ENCODE results near the gene POLR3H. TPM values are rescaled to one million over a fixed set of nuclear protein-coding genes. Genes with fewer than 3 reads are reported as not detected.
"Not testable (repeated sequence)": the region's sequence is repeated elsewhere in the genome, so short reads cannot be mapped to it uniquely, and the experiment has no call there.

The POLR3H gene, protein sequence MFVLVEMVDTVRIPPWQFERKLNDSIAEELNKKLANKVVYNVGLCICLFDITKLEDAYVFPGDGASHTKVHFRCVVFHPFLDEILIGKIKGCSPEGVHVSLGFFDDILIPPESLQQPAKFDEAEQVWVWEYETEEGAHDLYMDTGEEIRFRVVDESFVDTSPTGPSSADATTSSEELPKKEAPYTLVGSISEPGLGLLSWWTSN
- total RNA-seq, result 10 to 100 TPM; 75.9 to 78.9 TPM

DNA sequence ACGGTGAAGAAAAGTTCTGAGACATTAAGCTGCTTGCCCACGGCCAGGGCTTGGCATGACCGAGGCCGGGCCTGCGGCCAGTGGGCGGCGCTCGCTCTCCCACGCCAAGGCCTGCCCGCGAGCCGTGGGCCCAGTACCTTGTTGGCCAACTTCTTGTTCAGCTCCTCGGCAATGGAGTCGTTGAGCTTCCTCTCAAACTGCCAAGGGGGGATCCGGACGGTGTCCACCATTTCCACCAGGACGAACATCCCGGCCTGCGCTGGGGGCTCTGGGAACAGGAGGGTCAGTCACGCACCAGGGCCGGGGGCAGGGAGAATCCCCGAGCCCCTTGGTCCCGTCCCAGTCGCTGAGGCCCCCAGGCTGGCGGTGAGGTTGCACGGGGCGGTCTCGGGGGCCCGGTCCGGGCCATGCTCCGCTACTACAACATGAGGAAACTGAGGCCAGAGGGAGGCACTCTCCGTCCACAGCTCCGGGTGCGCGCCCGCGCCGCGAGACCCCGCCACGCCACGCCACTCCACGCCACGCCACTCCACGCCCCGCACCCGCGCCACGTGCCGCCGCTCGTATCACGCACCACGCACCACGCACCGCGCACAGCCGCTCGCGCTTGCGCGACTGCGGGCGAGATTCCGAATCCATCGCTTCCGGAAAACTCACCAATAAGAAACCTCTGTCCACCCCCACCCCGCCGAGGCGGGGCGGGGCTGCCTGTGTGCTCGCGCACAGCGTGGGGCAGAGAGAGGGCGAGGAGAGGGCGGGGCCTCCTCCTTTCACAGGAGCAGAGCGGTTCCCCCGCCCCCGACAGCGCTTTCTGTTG, at the start of gene POLR3H:
POLR3H (minus strand) TSS at position 617 of the 817 bp plus-strand sequence; CDS start at position 248, 369 bp downstream.
- ChIA-PET POLR2A (interaction anchor here (0.5 to 1.4 kb wide), 6 partner anchors 19 to 257 kb away, joined by 3 to 5 read pairs (median 3); partner anchors contain the start of genes ACO2, PHF5A and PMM1), CTCF (interaction anchor here (0.7 to 2.4 kb wide), 3 partner anchors 9 to 50 kb away, joined by 3 to 15 read pairs (median 3); no protein-coding TSS in a partner anchor)

DNA sequence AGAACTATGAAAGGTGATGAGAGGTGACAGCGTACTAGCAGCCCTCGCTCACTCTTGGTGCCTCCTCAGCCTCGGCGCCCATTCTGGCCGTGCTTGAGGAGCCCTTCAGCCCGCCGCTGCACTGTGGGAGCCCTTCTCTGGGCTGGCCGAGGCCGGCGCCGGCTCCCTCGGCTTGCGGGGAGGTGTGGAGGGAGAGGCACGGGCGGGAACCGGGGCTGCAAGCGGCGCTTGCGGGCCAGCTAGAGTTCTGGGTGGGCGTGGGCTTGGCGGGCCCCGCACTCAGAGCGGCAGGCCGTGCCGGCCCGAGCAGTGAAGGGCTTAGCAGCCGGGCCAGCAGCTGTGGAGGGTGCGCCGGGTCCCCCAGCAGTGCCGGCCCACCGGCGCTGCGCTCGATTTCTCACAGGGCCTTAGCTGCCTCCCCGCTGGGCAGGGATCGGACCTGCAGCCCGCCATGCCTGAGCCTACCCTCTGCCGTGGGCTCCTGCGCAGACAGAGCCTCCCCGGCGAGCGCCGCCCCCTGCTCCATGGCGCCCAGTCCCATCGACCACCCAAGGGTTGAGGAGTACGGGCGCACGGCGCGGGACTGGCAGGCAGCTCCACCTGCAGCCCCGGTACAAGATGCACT, 49.2 kb upstream of the POLR3H start:
- POLR2A ChIA-PET, result interaction anchor here (1.3 kb wide), 1 partner anchor 11 kb away, joined by 5 read pairs; no protein-coding TSS in a partner anchor
- CTCF ChIA-PET, result interaction anchor here (1.2 kb wide), 1 partner anchor 50 kb away, joined by 3 read pairs; no protein-coding TSS in a partner anchor

DNA sequence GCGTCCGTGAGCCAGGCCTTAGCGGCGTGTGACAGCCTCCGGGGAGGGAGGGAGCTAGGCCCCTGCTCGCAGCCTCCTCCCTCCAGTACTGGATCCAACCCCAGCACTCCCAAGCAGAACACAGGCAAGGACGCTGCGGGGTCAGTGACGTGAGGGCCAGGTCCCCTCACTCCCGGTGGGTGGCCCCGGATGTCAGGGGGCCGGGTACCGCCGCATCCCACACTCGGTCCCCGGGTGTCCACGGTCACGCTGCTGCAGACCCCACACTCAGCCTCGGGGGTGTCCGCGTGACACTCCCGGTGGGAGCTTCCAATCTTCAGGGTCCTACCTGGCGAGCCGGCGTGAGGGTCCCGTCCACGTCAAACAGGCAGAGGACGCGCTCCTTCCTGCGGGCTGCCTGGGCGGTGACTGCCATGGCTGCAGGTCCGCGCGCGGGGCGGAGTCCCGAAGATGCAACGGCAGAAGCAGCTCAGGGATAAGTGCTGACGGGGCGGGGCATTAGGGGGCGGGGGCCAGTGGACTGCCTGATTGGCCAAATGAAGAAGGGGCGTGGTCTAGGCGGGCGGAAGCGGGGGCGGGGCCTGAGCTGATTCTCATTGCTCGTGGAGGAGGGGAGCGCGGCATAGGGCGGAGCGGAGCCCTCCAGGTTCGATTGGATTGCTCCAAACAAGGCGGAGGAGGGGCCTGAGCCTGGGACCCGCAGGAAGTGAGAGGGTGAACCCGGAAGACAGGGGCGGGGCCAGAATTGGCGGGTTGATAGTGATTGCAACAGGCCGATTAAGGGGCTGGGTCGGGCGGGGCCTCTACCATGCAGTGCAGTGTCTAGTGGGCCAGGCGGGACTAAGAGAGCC, 45.3 kb upstream of the POLR3H start, which contains the start of gene PMM1:
PMM1 (minus strand) TSS at position 450 of the 851 bp plus-strand sequence; CDS start at position 415, 35 bp downstream.
- POLR2A ChIA-PET, result interaction anchor here (0.6 to 3.5 kb wide), 15 partner anchors 15 to 1686 kb away, joined by 3 to 40 read pairs (median 4); partner anchors contain the start of genes ACO2, DESI1, PHF5A and POLR3H
- CTCF ChIA-PET, result interaction anchor here (0.6 to 0.9 kb wide), 5 partner anchors 15 to 186 kb away, joined by 3 to 5 read pairs (median 3); partner anchors contain the start of genes DESI1 and XRCC6

DNA sequence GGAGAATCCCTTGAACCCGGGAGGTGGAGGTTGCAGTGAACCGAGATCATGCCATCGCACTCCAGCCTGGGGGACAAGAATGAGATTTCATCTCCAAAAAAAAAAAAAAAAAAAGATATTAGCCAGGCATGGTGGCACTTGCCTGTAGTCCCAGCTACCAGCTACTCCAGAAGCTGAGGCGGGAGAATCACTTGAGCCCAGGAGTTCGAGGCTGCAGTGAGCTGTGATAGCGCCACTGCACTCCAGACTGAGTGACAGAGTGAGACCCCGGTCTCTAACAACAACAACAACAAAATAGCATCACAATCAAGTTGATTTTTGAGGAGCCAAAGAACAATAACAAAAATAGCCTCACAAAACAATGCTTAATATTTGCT, 43.1 kb upstream of the POLR3H start:
- POLR2A ChIA-PET, result interaction anchor here (0.6 to 0.7 kb wide), 2 partner anchors 141 to 516 kb away, joined by 4 to 12 read pairs; no protein-coding TSS in a partner anchor
- CTCF ChIA-PET, result no interaction called here

DNA sequence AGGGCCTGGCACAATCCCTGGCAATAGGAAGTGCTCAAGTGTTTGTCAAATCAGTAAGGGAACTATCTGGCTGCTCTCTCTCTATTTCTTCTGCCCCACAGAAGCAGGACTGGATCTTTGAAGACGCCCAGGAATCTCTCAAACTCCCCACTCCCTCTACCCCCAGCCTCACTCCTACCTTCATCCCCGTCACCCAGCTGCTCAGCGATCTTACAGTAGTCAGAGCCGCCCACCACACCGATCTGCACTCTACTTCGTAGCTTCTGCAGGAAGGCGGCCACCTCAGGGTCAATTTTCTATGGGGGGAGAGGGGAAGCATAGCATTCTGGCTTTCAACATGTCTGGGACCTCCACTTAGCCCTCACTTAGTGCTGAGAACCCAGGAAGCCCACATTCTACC, 41.6 kb upstream of the POLR3H start:
- POLR2A ChIA-PET, result no interaction called here
- CTCF ChIA-PET, result no interaction called here

DNA sequence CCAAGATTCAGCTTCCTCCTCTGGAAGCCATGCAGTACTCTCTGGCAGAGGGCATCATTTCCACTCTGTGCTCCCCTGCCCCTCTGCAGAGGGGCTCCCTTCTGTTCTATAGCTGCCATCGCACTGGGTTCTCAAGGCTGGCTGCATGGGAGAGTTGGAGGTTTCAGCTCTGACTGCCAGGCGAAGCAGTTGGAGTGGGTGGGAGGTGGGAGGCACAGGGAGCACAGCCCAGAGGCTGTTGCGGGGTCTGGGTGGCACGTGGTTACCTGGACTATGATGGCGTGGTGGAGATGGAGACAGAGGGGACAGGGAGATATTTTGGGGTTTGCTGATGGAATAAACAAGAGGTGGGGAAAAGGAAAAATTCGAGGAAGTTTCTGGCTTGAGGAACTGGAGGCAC, 40.6 kb upstream of the POLR3H start:
- ChIA-PET CTCF (no interaction called here), POLR2A (interaction anchor here (0.5 to 0.6 kb wide), 2 partner anchors 19 to 273 kb away, joined by 3 to 6 read pairs; no protein-coding TSS in a partner anchor)

DNA sequence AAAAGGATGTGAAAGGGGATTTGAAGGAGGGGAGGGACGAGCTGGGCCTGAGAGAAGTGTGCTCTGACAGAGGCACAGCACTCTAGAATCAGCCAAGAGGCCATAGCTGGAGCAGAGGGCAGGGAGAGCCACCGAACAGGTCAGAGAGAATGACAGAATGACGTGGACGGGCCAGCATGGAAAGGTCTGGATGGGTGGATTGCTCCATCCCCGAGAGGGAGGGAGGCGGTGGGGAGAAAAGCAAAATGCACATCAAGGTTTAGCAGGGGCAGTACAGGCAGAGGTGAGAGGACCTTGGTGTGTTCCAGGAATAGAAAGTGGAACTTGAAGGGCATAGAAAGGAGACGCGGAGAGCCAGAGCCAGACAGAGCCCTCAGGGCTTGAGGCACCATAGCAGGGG, 38.4 kb upstream of the POLR3H start:
- POLR2A ChIA-PET, result no interaction called here
- CTCF ChIA-PET, result no interaction called here

DNA sequence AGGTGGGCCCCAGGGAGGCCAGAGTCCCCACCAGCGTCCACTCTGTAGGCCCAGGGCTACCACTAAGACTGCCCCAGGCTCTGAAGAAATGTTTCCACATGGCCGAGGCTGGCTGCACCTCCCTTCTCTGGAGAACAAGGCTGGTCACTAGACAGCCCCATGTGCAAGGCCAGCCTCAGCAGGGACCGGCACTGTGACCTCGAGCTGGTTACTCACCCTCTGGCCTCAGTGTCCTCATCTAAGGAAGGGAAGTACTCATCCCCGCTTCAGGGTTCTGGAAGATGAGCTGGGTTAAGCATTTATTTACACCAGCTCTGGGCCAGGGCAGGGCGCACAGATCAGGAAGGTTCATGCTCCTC, 35.7 kb upstream of the POLR3H start:
- POLR2A ChIA-PET, result interaction anchor here (0.7 kb wide), 1 partner anchor 48 kb away, joined by 3 read pairs; no protein-coding TSS in a partner anchor

DNA sequence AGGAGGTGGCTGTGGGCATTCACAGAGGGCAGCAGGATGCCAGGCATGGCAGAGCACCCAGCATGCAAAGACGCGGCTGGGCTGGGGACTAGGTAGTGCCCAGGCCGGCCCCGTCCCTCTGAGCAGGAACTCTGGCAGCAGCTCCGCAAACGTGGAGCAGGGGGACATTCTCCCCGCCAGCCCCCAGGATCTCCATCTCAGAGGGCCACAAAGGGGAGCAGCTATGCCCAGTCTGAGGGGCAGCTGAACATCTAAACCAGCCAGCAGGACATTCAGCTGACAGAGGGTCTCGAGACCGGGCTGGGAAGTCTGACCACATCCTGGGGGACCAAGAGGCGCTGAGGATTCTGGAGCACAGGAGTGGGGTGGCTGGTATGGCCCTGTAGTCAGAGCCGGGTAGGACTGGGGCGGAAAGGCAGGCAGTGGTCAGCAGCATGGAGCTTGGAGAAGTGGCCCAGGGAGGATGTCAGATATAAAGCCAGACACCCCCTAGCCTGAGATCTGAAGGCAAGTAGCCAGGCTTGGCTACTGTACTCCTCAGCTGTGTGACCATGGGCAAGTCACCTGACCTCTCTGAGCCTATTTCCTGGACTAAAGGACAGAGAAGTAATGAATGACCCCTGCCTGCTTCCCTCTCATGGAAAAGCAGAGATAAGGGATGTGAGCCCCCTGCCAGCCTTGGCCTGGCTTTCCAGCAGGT, 35.2 kb upstream of the POLR3H start:
- ChIA-PET POLR2A (interaction anchor here (0.7 kb wide), 1 partner anchor 48 kb away, joined by 3 read pairs; no protein-coding TSS in a partner anchor), CTCF (no interaction called here)

More for the DNA sequence above, 35.7 kb upstream of the POLR3H start:
- CTCF ChIA-PET, result interaction anchor here (0.6 kb wide), 1 partner anchor 19 kb away, joined by 3 read pairs; the partner anchor contains the start of gene CSDC2

DNA sequence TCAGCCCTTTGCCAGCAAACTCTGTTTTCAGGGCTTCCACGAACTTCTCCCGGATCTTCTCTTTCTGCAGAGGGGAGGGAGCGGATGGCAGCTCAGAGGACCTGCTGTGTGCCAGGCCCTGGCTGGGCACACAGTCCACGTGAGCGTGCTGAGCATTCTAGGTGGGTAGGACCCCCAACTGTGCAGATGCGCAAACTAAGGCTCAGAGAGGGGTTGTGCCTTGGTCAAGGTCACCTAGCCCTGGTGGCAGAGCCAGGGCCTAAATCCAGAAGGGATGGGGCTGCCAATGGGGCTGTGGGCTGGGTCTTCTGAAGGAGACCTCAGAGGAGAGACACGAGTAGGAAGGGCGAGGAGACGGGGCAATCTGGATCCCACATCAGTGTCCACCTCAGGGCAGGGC, 34.5 kb upstream of the POLR3H start:
- POLR2A ChIA-PET, result no interaction called here

DNA sequence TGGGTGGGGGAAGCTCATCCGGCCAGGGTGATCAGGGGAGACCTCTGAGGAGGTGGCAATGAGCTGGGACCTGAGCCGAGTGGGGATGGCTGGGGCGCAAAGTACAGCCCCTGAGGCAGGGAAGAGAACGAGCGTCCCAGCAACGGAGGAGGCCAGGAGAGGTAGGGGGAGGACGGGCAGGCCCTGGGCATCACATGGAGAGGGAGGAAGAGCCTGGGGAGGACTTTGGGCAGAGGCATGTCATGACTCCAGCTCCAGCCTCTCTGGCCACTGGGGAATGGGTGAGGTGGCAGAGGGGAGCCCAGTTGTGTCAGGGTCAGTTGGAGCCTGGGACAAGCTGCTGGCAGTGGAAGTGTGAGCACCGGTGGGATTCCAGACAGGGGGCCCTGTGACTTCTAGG, 33.8 kb upstream of the POLR3H start:
- CTCF ChIA-PET, result no interaction called here
- POLR2A ChIA-PET, result no interaction called here

More for the DNA sequence above, 34.5 kb upstream of the POLR3H start:
- CTCF ChIA-PET, result no interaction called here

DNA sequence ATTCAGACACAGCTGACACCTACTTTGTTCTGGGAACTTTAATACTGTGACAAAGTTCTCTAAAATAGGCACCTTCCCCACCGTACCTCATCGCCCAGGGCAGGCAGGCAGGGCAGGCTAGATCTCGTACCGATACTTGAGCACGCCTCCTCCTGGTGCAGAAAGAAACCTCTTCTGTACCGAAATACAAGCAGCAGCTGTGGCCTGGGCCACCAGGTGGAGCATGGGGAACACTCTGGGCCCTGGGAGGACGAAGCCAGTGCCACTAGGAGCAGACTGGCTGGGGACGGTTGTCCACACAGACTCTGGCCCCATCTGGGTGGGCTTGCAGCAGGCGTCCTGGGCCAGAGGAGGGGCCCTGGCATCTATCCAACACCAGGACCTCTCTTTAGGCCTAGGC, 32.6 kb upstream of the POLR3H start:
- ChIA-PET CTCF (interaction anchor here (0.8 kb wide), 1 partner anchor 12 kb away, joined by 3 read pairs; no protein-coding TSS in a partner anchor), POLR2A (no interaction called here)

DNA sequence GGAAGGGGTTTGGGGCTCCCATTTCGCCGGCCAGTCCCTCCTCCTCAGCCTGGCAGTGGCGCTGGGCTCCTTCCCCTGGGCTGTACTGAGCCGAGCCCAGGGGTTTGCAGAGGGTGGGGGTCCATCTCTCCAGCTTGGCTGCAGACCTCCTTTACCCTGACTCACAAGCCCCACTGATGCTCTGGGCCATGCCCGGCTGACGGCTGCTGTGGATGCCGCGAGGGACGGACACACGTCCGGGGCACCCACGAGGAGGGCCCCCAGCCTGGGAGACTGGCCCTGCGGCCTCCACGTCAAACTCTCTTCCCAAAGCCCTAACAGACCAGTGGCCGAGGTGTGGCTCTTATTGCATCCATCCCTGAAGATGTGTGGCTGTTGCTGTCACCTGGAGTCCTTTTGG, 31.3 kb upstream of the POLR3H start:
- CTCF ChIA-PET, result no interaction called here
- POLR2A ChIA-PET, result no interaction called here

DNA sequence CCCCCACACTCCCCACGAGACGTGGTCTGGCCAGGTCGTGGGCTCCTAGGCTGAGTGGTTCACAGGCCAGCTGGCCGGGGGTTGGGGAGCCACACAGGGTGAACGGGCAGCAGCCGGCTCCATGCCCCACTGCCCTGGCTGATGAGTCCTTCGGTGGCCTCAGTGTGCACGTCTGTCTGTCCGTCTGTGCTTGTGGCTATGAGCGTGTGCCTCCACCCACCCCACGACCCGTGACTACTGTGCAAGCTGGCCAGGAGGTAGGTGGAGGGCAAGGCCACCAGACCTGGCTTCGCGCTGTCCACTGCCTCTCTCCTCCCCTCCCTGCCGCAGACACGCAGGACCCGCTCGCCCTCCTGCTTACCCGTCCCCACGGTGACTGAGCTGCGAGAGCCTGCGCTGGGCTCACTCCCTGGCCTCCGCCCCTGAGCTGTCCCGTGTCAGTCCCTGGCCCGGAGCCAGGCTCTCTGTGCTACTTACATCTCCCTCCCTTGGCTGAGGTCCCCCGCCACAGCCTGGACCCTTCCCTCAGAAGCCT, 30.6 kb upstream of the POLR3H start:
- ChIA-PET POLR2A (no interaction called here), CTCF (no interaction called here)

DNA sequence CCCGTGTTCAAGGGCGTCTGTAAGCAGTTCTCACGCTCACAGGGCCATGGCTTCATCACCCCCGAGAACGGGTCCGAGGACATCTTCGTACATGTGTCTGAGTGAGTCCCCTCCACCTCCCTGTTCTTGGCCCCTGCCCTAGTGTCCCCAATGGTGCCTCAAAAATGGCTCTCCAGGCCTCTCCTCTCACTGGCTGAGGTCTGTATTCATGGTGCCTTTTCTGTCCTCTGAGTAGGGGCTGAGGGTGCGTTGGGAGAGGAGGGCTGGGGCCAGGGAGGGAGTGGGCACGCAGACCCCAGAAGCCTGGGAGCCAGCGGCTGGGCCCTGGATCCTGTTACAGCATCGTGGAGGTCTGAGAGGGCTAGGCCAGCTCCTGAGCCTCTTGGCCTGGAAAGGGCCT, 29.4 kb upstream of the POLR3H start:
- CTCF ChIA-PET, result no interaction called here
- POLR2A ChIA-PET, result no interaction called here

DNA sequence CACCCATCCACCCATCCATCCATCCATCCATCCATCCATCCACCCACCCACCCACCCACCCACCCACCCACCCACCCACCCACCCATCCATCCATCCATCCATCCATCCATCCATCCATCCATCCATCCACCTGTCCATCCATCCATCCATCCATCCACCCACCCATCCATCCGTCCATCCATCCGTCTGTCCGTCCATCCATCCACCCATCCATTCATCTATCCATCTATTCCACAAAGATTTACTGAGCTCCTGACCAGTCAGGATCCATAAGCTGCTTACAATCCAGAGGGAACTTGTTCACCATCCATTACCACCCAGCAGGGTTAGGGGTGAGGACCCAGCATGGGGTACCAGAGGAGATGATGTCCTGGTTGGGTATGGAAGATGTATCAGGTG, 28.0 kb upstream of the POLR3H start:
- POLR2A ChIA-PET, result not testable (repeated sequence)
- CTCF ChIA-PET, result interaction anchor here (0.6 kb wide), 1 partner anchor 19 kb away, joined by 3 read pairs; no protein-coding TSS in a partner anchor

DNA sequence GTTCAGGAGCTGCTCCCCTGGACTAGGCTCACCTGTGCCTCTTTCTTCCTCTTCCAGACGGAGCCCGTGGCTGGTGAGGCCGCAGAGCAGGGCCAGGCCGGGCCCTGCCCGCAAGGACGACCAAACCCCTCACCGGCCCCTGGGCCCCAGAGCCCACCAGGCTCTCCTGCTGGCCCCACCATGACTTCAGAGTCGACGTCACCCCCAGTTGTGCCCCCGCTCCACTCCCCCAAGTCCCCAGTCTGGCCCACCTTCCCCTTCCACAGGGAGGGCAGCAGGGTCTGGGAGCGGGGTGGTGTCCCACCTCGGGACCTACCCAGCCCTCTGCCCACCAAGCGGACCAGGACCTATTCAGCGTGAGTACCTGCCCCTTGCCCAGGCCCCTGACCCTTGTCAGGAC, 27.5 kb upstream of the POLR3H start:
- POLR2A ChIA-PET, result no interaction called here

DNA sequence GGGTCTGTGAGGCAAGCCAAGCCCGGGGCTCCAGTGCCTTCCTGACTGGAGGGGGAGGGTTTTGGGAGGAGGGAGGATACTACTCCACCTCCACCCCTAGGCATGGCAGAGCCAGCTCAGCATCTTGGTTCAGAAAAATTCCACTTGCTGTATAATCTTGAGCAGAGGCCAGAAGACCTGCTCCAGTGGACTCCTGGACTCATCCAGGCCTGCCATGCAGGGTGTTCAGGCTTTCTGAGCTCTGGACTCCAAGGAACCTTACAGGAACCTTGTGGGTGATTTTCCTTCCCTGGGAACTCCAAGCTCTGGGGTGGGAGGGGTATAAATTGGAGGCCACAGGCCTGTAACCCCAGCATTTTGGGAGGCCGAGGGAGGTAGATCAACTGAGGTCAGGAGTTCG, 26.0 kb upstream of the POLR3H start:
- ChIA-PET POLR2A (interaction anchor here (0.7 kb wide), 1 partner anchor 84 kb away, joined by 4 read pairs; no protein-coding TSS in a partner anchor), CTCF (interaction anchor here (0.7 kb wide), 1 partner anchor 27 kb away, joined by 5 read pairs; no protein-coding TSS in a partner anchor)

More for the DNA sequence above, 27.5 kb upstream of the POLR3H start:
- CTCF ChIA-PET, result no interaction called here

All from activated CD8-positive, alpha-beta memory T cell treated with anti-CD3 and anti-CD28 coated beads for 36 hours (primary cell).